PFSK-1 (cell line): ENCODE data around the gene DNER.

Experiments
- FOXP2 ChIP-seq: optimal IDR thresholded peaks from 2 replicates; pipeline ENCODE3; 2011; ENCODE audit warnings: borderline replicate concordance, control low read depth, inconsistent platforms; ENCODE audit not compliant: insufficient read depth; ENCODE audit errors: extremely low read length, extremely low read depth
- POLR2AphosphoS5 ChIP-seq: IDR thresholded peaks from 2 replicates; pipeline ENCODE4 v1.6.1; 2012; ENCODE audit warnings: low read depth, mild to moderate bottlenecking, control low read depth, low read length, moderate library complexity

- TF ChIP-seq POLR2AphosphoS5 (no peak), FOXP2 (no peak)
Measured at GRCh38 chr2:229673676-229674075, 40.7 kb downstream of the DNER start.
